ENCODE measurements around the gene TPRN.

- TF ChIP-seq, protein P1, sequence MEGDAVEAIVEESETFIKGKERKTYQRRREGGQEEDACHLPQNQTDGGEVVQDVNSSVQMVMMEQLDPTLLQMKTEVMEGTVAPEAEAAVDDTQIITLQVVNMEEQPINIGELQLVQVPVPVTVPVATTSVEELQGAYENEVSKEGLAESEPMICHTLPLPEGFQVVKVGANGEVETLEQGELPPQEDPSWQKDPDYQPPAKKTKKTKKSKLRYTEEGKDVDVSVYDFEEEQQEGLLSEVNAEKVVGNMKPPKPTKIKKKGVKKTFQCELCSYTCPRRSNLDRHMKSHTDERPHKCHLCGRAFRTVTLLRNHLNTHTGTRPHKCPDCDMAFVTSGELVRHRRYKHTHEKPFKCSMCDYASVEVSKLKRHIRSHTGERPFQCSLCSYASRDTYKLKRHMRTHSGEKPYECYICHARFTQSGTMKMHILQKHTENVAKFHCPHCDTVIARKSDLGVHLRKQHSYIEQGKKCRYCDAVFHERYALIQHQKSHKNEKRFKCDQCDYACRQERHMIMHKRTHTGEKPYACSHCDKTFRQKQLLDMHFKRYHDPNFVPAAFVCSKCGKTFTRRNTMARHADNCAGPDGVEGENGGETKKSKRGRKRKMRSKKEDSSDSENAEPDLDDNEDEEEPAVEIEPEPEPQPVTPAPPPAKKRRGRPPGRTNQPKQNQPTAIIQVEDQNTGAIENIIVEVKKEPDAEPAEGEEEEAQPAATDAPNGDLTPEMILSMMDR (conservative IDR thresholded peaks at IDR 0.05; ENCODE audit: low read depth, low read length): no peak
- TF ChIP-seq EZH2 (IDR thresholded peaks at IDR 0.05; ENCODE audit: borderline replicate concordance, low read depth, low read length, poor library complexity, severe bottlenecking): no peak
Observed at GRCh38 chr9:137222190-137223077, 21.9 kb upstream of the TPRN start, which contains the start of gene RNF208.
